Measurements from ENCODE around the gene KDM4B. TPM values are rescaled to one million over a fixed set of nuclear protein-coding genes. Genes with fewer than 3 reads are reported as not detected.

Gene KDM4B
- total RNA-seq, 6 experiments from 2014 or later, result 17.0 to 27.2 (median 20.3) TPM

DNA sequence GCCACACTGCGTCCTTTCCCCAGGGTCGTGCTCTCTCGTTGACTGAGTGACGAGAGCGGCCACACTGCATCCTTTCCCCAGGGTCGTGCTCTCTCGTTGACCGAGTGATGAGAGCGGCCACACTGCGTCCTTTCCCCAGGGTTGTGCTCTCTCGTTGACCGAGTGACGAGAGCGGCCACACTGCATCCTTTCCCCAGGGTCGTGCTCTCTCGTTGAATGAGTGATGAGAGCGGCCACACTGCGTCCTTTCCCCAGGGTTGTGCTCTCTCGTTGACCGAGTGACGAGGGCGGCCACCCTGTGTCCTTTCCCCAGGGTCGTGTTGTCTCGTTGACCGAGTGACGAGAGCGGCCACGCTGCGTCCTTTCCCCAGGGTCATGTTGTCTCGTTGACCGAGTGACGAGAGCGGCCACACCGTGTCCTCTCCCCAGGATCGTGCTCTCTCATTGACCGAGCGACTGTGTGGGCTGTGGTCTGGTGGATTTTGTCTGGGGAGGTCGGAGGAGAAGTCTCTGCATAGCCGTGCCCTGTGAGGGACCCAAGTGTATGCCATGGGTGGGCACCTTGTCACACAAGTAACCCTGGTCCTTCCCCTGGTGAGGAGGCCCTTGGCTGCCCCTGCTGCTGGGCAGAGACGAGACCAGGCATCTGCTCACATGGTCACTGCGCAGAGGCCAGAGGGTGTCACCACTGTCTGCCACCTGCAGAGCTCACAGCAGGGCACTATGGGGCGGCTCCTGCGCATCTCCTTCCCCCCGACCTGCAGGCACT, 107.7 kb downstream of the KDM4B start:
- TF ChIP-seq, protein P1, sequence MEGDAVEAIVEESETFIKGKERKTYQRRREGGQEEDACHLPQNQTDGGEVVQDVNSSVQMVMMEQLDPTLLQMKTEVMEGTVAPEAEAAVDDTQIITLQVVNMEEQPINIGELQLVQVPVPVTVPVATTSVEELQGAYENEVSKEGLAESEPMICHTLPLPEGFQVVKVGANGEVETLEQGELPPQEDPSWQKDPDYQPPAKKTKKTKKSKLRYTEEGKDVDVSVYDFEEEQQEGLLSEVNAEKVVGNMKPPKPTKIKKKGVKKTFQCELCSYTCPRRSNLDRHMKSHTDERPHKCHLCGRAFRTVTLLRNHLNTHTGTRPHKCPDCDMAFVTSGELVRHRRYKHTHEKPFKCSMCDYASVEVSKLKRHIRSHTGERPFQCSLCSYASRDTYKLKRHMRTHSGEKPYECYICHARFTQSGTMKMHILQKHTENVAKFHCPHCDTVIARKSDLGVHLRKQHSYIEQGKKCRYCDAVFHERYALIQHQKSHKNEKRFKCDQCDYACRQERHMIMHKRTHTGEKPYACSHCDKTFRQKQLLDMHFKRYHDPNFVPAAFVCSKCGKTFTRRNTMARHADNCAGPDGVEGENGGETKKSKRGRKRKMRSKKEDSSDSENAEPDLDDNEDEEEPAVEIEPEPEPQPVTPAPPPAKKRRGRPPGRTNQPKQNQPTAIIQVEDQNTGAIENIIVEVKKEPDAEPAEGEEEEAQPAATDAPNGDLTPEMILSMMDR (IDR thresholded peaks at IDR 0.05), result no peak
- no peak overlapping the region for H3K4me3 Mint-ChIP-seq
- no peak overlapping the region for H3K27ac Mint-ChIP-seq
- H3K9me3 Mint-ChIP-seq, result no peaks in the 10 kb centered on the region
- H3K4me1 Mint-ChIP-seq (ENCODE audit: low read depth), result no peaks in the 10 kb centered on the region
- H3K36me3 Mint-ChIP-seq (ENCODE audit: low read depth), result peaks cover 13% of the 10 kb centered on the region
- no peaks in the 10 kb centered on the region; the same call in 1 of the 2 replicates for H3K27me3 Mint-ChIP-seq (ENCODE audit: insufficient read depth)
- DNase-seq, result no peak

- no peaks in the 10 kb centered on the region for H3K4me1 Mint-ChIP-seq (ENCODE audit: low read depth)
- TF ChIP-seq, protein P1 (IDR thresholded peaks at IDR 0.05), result no peak
- no peaks in the 10 kb centered on the region; the same call in 1 of the 2 replicates for H3K27me3 Mint-ChIP-seq (ENCODE audit: insufficient read depth)
- no peaks in the 10 kb centered on the region for H3K9me3 Mint-ChIP-seq
- peaks cover 13% of the 10 kb centered on the region for H3K36me3 Mint-ChIP-seq (ENCODE audit: low read depth)
- no peak overlapping the region for H3K4me3 Mint-ChIP-seq
- no peak overlapping the region for H3K27ac Mint-ChIP-seq
- no peak for DNase-seq
Observed at GRCh38 chr19:5077209-5077515, 108.2 kb downstream of the KDM4B start.

DNA sequence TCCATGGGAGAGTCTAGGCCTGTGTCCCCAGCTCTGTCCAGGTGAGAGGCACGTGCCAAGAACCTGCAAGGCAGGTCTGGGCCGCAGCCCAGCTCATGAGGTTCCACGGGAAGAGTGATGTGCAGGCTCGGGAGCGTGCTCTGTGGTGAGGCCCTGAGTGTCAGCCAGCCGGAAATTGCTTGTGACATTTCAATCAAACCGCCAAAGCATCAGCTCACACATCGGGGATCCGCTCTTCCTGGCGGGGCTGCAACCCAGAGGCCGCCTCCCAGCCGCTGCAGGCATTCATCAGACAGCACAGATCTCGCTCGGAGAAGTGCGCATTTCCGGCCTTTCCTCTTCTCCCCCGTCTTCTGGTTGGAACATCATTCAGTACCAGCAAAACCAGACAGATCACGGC, 109.3 kb downstream of the KDM4B start:
- TF ChIP-seq, protein P1 (IDR thresholded peaks at IDR 0.05), result no peak
- H3K9me3 Mint-ChIP-seq, result no peaks in the 10 kb centered on the region
- no peak overlapping the region for H3K27ac Mint-ChIP-seq
- H3K4me1 Mint-ChIP-seq (ENCODE audit: low read depth), result no peaks in the 10 kb centered on the region
- peaks cover 13% of the 10 kb centered on the region for H3K36me3 Mint-ChIP-seq (ENCODE audit: low read depth)
- no peak overlapping the region for H3K4me3 Mint-ChIP-seq
- no peaks in the 10 kb centered on the region; the same call in 1 of the 2 replicates for H3K27me3 Mint-ChIP-seq (ENCODE audit: insufficient read depth)
- no peak for DNase-seq

DNA sequence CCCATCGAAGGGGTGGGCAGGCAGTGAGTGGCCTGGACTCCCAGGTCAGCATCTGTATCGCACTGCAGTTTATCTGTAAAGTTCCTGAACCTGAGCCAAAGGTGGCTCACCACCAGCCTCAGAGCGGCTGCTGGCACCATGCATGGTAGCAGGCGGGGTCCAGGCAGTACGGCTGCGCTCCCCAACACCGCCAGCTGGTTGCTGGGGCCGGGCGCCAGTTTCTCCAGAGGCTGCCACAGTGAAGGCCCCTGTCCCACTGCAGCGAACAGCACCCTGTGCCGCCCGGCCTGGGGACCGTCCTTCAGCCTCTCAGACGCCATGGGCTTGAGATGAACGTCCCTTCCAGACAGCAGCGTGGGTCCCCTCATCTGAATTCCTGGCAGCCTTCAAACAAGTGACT, 109.8 kb downstream of the KDM4B start:
- no peak overlapping the region for H3K4me3 Mint-ChIP-seq
- no peaks in the 10 kb centered on the region for H3K4me1 Mint-ChIP-seq (ENCODE audit: low read depth)
- H3K36me3 Mint-ChIP-seq (ENCODE audit: low read depth), result peaks cover 13% of the 10 kb centered on the region
- no peak for DNase-seq
- H3K27ac Mint-ChIP-seq, result no peak overlapping the region
- TF ChIP-seq, protein P1 (IDR thresholded peaks at IDR 0.05), result no peak
- H3K27me3 Mint-ChIP-seq (ENCODE audit: insufficient read depth), result no peaks in the 10 kb centered on the region; the same call in 1 of the 2 replicates
- H3K9me3 Mint-ChIP-seq, result no peaks in the 10 kb centered on the region

- H3K27ac Mint-ChIP-seq, result no peak overlapping the region
- H3K4me3 Mint-ChIP-seq, result no peak overlapping the region
Observed at GRCh38 chr19:5079071-5079774, 110.3 kb downstream of the KDM4B start.

More at GRCh38 chr19:5079071-5079774, 110.3 kb downstream of the KDM4B start:
- Mint-ChIP-seq H3K27me3 (ENCODE audit: insufficient read depth) (no peaks in the 10 kb centered on the region; the same call in 1 of the 2 replicates), H3K36me3 (ENCODE audit: low read depth) (peaks cover 13% of the 10 kb centered on the region), H3K4me1 (ENCODE audit: low read depth) (no peaks in the 10 kb centered on the region), H3K9me3 (no peaks in the 10 kb centered on the region)
- DNase-seq, result no peak
- TF ChIP-seq, protein P1 (IDR thresholded peaks at IDR 0.05), result no peak

All from HFFc6 (cell line).